Activated CD4-positive, alpha-beta T cell treated with anti-CD3 and anti-CD28 coated beads, Interleukin-2, amount 50 U/mL, for 1 hour (primary cell): ENCODE measurements around the gene SH2D6.

ENCODE experiments used
- DNase-seq: peaks from one replicate; pipeline ENCODE4 v3.0.0-alpha.2; 2020

SH2D6 gene

DNA sequence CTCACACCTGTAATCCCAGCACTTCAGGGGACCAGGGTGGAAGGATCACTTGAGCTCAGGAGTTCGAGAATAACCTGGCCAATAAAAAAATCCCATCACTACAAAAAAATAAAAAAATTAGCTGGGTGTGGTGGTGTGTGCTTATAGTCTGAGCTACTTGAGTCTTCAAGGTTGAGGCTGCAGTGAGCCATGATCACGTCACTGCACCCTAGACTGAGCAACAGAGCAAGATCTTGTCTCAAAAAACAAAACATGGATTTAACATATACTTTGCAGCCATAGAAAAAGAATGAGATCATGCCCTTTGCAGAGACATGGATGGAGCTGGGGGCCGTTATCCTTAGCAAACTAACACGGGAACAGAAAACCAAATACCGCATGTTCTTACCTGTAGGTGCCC is 22.2 kb downstream of the SH2D6 start:
- DNase-seq = no peak

DNA sequence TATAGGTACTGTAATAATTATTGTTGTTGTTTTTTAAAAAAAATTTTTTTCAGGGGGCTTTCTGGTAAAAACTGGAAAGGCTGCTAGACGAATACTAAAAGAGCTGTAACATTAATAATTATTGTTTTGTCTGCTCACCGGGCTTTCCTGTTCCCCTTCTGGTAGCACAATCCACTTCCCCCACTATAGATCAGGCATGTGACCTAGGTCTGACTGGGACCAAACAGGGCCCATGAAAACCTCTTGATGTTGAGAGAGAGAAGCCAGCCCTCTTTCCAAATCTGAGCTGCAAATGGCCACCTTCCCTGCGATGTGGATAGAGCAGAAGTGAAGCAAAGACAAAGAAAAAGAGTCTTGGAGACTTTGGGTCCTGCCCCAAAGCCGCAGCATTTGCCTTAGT is 23.4 kb downstream of the SH2D6 start:
- DNase-seq = no peak

GRCh38 chr2:85444629-85445172 is 26.2 kb downstream of the SH2D6 start:
- no peak for DNase-seq

- no peak for DNase-seq
These were observed 27.1 kb downstream of the SH2D6 start for GRCh38 chr2:85445316-85446295.

GRCh38 chr2:85446296-85447221 is 28.0 kb downstream of the SH2D6 start:
- no peak for DNase-seq

- no peak for DNase-seq
These were observed 28.7 kb downstream of the SH2D6 start for GRCh38 chr2:85447222-85447585.

DNA sequence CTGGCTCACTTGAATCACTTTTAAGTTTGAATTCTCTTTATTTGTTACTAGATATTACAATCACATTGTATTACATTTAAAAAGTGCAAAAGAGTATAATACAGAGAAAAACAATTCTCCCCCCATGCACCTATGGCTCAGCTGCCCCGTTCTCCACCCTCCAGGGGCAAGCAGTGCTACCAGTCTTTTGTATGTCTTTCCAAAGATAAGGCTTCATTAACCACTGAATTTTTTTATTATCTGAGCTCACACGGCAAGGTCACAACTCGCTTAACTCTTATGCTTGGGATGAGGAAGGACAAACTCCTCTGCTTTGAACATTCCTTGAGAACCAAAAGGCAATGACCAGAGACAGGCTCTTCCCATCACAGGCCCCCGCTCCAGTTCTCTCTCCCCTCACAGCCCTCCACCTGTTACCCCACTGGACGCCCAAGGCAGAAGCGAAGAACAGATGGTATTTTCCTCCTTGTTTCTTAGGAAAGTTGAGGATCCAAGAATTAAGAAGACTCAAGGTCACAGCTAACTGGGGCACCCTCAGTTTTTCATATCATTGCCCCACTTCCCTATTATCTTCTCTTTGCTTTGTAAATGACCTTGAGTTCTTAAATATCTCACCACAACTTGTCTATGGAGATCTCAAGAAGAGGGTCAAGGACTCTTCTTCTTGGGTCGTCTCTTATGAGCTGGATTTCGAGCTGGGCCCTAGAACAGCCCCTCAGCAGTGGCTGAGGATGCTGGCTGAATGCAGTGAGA is 30.1 kb downstream of the SH2D6 start:
- DNase-seq = no peak

- no peak for DNase-seq
These were observed 30.7 kb downstream of the SH2D6 start for GRCh38 chr2:85449214-85449588.

- DNase-seq = no peak
These were observed 33.7 kb downstream of the SH2D6 start for GRCh38 chr2:85452237-85452636.

DNA sequence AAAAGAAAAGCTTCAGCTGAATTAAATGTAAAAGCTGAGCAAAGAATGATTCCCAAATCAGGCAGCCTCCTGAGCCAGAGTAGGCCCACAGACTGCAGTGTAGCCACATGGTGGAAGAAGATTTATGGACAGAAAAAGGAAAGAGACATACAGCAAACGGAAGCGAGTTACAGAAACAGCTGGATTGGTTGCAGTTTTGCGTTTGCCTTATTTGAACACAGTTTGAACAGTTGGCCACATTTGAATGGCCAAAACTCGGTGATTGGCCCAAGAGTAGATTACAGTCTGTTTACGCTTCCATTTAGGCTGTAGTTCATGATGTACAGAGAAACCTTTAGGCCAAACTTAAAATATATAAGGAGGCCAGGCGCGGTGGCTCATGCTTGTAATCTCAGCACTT is 35.1 kb downstream of the SH2D6 start:
- no peak for DNase-seq

GRCh38 chr2:85455552-85456090 is 37.1 kb downstream of the SH2D6 start:
- DNase-seq = no peak

DNA sequence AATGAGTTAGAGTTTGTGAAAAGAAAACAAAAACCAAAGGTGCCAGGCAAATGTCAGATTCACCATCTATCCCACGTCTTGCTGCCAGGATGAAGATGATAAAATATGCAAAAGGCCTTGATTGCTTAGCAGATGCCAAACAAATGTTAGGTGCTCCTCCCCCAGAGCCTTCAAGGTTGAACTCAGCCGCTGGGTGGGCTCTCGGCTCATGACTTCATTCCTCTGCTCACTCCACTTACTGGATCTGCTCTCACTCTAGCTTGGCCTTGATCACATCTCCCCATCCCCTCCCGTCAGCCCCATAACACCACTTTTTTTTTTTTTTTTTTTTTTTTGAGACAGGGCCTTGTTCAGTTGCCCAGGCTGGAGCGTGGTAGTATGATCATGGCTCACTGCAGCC is 38.5 kb downstream of the SH2D6 start:
- DNase-seq = no peak

DNA sequence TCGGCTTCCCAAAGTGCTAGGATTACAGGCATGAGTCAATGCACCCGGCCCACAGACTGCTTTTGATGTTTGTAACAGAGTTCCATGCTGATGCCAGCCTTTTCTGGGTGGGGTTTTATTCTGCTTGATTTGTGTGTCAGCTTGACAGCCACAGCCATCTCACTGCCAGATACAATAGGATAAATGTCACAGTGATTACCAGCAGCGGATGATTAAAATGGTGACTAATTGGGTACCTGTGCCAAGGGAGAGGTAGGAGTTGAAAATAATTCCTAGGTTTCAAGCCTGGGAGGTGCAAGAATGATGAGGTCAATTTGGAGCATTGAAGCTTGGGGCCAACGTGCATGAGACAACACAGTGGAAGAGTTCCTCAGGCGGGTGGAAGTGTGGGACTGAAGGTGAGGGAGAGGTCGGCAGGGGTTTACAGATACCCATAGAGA is 39.4 kb downstream of the SH2D6 start:
- DNase-seq = no peak

DNA sequence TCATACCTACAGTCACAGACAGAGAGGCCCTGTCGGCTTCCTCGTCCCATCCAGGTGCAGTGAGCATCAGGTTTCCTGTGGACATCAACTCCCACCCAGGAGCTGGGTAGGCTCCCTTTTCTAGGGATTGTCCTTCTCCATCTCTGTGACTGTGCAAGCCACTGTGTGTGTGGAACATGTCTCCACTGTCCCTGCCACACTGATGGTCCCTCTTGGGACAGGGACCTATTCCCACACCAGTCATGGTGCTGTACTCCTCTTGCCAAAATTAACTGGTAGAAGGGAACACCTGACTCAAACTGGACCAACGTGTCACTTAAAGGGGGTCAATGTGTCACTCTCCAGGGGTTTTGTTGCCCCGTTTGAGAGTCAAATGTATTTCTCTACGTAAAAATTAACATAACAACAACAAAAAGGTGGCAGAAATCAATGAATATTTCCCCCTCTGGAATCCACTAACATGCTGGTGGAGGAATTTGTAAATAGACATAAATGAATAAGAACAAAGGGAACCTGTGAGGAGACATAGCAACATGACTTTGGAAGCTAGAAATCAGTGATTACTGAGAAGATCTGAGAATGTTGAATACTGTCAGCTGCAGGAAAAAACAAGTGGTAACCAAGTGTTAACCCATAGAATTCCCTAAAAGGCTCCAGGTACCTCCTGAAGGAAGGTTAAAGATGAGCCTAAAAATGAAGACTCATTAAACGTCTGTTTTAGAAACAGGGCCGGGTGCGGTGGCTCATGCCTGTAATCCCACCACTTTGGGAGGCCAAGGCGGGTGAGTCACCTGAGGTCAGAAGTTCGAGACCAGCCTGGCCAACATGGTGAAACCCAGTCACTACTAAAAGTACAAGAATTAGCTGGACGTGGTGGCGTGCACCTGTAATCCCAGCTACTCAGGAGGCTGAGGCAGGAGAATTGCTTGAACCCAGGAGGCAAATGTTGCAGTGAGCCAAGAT is 40.4 kb downstream of the SH2D6 start:
- no peak for DNase-seq

- DNase-seq = no peak
These were observed 41.3 kb downstream of the SH2D6 start for GRCh38 chr2:85459771-85460170.

- DNase-seq = no peak
These were observed 43.8 kb downstream of the SH2D6 start for GRCh38 chr2:85462322-85462721.

DNA sequence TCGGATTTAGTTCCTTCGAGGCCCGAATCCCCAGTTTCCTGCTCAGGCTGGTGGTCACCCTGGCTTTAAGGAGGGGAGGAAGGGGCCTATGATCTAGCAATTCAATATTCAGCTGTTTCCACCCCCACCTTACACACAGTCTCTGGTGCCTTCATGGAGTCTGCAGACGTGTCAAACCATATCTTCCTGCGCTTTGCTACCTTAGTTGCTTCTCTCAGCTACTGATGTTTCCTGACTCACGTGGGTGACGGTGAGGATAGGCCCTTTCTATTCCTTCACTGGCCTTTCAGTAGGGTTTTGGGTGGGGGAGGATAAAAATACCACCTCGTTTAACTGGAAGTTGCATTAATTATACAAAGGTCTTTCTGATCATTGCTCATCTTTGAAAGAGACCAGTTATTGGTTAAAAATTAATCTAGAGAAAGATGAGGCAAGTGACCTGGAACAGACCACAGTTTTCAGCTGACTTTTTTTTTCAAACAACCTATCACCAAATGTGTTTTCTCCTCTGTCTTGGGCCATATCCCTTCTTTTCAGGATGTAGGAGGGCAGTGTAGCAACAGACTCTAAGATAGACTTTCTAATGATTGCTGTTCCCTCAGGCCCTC is 49.7 kb downstream of the SH2D6 start:
- DNase-seq = no peak

GRCh38 chr2:85468704-85469349 is 50.3 kb downstream of the SH2D6 start:
- DNase-seq = no peak

DNA sequence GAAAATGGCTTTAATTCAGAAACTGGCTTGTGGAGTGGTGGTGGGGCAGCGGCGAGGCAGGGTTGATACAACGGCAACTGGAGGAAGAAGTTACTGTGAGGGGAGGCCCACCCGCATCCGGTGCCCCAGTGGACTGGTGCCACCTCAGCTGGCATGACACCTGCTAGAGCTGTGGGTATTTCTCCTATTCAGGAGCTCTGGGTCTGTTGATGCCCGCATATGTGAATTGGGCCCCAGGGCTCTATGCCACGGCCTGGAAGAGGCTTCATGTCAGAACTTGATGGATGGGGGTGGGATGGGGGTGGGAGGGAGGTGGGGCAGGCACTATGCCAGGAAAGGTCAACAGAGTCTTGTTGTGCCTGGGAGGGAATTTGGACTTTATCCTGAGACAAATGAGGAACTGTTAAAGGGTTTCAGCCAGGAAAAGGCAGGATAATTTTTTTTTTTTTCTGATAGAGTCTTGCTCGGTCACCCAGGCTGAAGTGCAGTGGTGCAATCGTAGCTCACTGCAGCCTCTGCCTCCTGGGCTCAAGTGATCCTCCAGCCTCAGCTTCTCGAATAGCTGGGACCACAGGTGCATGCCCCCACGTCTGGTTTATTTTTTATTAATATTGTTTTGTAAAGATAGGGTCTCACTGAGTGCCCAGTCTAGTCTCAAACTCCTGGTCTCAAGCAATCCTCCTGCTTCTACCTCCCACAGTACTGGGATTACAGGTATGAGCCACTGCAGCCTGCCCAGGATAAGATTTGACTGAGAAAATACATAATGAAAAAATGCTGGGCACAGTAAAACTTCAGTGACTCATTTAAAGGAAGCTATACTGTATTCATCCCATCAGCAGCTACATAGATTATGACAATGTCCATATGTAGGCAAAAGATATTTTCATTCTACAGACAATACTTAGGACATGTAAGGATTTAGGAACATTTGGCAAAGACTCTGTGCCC is 52.6 kb downstream of the SH2D6 start:
- no peak for DNase-seq
